IMR-90 (cell line): Measurements from ENCODE around the gene CNST. TPM values are rescaled to one million over a fixed set of nuclear protein-coding genes. Genes with fewer than 3 reads are reported as not detected.

ENCODE experiments used
- ATAC-seq: fragments of 200-7000 bp; cut with Tn5 transposase; 2 replicates; pipeline ENCODE4 v1.9.1; 2020; ENCODE audit warnings: low read depth, mild to moderate bottlenecking, moderate library complexity
- BruUV-seq: library from RNA; stranded (reverse); fragments of 400-500 nt; replicated peaks from 2 replicates; lab custom pipeline; 2021; lab: Mats Ljungman, UMichigan
- CTCF ChIA-PET: fragments of 300-600 bp; formaldehyde crosslinking; extraction: SDS; loops from one replicate; lab custom pipeline; 2021; ENCODE audit warnings: antibody characterized with exemption; lab: Yijun Ruan, JAX
- POLR2A ChIA-PET: fragments of 300-600 bp; sonication (Branson Sonifier 250); formaldehyde crosslinking; loops from one replicate; lab custom pipeline; 2022; ENCODE audit warnings: antibody characterized with exemption; ENCODE audit not compliant: unreplicated experiment; lab: Charles Lee
- DNase-seq: peaks from one replicate; pipeline ENCODE4 v3.0.0; 2013
- H2AFZ ChIP-seq: replicated peaks from 2 replicates; pipeline ENCODE3; 2013; ENCODE audit warnings: low read length, mild to moderate bottlenecking; ENCODE audit not compliant: poor library complexity
- H2AK5ac ChIP-seq: 2 replicates; pipeline ENCODE4 v1.6.1; 2013; ENCODE audit warnings: low read depth, low read length, inconsistent platforms
- H2AK9ac ChIP-seq: replicated peaks from 2 replicates; pipeline ENCODE3; 2013; ENCODE audit warnings: mild to moderate bottlenecking, low read depth, low read length, moderate library complexity; ENCODE audit not compliant: poor library complexity
- H2BK120ac ChIP-seq: 2 replicates; pipeline ENCODE4 v1.6.1; 2013; ENCODE audit warnings: low read depth, low read length, inconsistent platforms
- H2BK15ac ChIP-seq: 3 replicates; pipeline ENCODE4 v1.6.1; 2013; ENCODE audit warnings: low read depth, low read length, inconsistent platforms
- H2BK20ac ChIP-seq: 2 replicates; pipeline ENCODE4 v1.6.1; 2013; ENCODE audit warnings: low read depth, mild to moderate bottlenecking, inconsistent platforms, low read length, moderate library complexity
- H2BK5ac ChIP-seq: 2 replicates; pipeline ENCODE4 v1.6.1; 2013; ENCODE audit warnings: mild to moderate bottlenecking, low read depth, low read length, inconsistent platforms; ENCODE audit not compliant: poor library complexity, severe bottlenecking
- H3K14ac ChIP-seq: replicated peaks from 2 replicates; pipeline ENCODE4 v1.6.1; 2013; ENCODE audit warnings: low read depth, low read length, inconsistent platforms
- H3K18ac ChIP-seq: 2 replicates; pipeline ENCODE4 v1.6.1; 2013; ENCODE audit warnings: low read depth, low read length, control low read depth
- H3K23ac ChIP-seq: 2 replicates; pipeline ENCODE4 v1.6.1; 2013; ENCODE audit warnings: low read depth, low read length, inconsistent platforms
- H3K27ac ChIP-seq: 2 replicates; pipeline ENCODE4 v1.5.1; 2013; ENCODE audit warnings: mild to moderate bottlenecking, control low read depth, low read length; ENCODE audit not compliant: insufficient read depth
- H3K27me3 ChIP-seq: 2 replicates; pipeline ENCODE4 v1.6.1; 2013; ENCODE audit warnings: low read length; ENCODE audit not compliant: control insufficient read depth, insufficient read depth
- H3K36me3 ChIP-seq: 2 replicates; pipeline ENCODE4 v1.6.1; 2013; ENCODE audit warnings: low read length, mixed read lengths; ENCODE audit not compliant: control insufficient read depth, insufficient read depth
- H3K4ac ChIP-seq: 2 replicates; pipeline ENCODE4 v1.6.1; 2013; ENCODE audit warnings: low read depth, low read length, inconsistent platforms
- H3K4me1 ChIP-seq: 2 replicates; pipeline ENCODE4 v1.6.1; 2013; ENCODE audit warnings: low read length, mixed read lengths; ENCODE audit not compliant: control insufficient read depth, insufficient read depth
- H3K4me2 ChIP-seq: 2 replicates; pipeline ENCODE4 v1.6.1; 2013; ENCODE audit warnings: low read depth, mild to moderate bottlenecking, control low read depth, low read length, moderate library complexity
- H3K4me3 ChIP-seq: 2 replicates; pipeline ENCODE4 v1.5.1; 2013; ENCODE audit warnings: low read depth, mild to moderate bottlenecking, control low read depth, low read length, moderate library complexity; ENCODE audit not compliant: insufficient read depth
- H3K56ac ChIP-seq: 2 replicates; pipeline ENCODE4 v1.6.1; 2013; ENCODE audit warnings: low read length, inconsistent platforms; ENCODE audit not compliant: insufficient read depth; ENCODE audit errors: extremely low read depth
- H3K79me1 ChIP-seq, 2 experiments: 2 replicates each; pipeline ENCODE4 v1.6.1; 2013; ENCODE audit warnings: low read length in 2 of 2, inconsistent platforms in 1 of 2, low read depth in 1 of 2
- H3K9ac ChIP-seq: 2 replicates; pipeline ENCODE4 v1.6.1; 2013; ENCODE audit warnings: low read depth, low read length, control low read depth
- H3K9me1 ChIP-seq: 2 replicates; pipeline ENCODE4 v1.6.1; 2013; ENCODE audit warnings: low read length, inconsistent platforms; ENCODE audit not compliant: insufficient read depth
- H3K9me3 ChIP-seq: 2 replicates; pipeline ENCODE4 v1.6.1; 2013; ENCODE audit warnings: low read length; ENCODE audit not compliant: control insufficient read depth, insufficient read depth
- H4K20me1 ChIP-seq: 2 replicates; pipeline ENCODE4 v1.6.1; 2013; ENCODE audit warnings: low read length, inconsistent platforms; ENCODE audit not compliant: insufficient read depth
- H4K5ac ChIP-seq: 2 replicates; pipeline ENCODE4 v1.6.1; 2013; ENCODE audit warnings: mild to moderate bottlenecking, low read depth, low read length, control low read depth
- H4K8ac ChIP-seq, 2 experiments: 2 replicates each; pipeline ENCODE4 v1.6.1; 2013; ENCODE audit warnings: low read depth in 2 of 2, low read length in 2 of 2, control low read depth in 1 of 2, inconsistent platforms in 1 of 2
- H4K91ac ChIP-seq: 2 replicates; pipeline ENCODE4 v1.6.1; 2013; ENCODE audit warnings: low read depth, low read length, inconsistent platforms; ENCODE audit not compliant: insufficient read depth
- BHLHE40 ChIP-seq: fragments of 150-350 bp; IDR thresholded peaks from 2 replicates; pipeline ENCODE4 v1.6.1; 2016; ENCODE audit warnings: mild to moderate bottlenecking, low read depth, low read length
- CEBPB ChIP-seq: IDR thresholded peaks from 2 replicates; pipeline ENCODE4 v1.6.1; 2012; ENCODE audit warnings: low read depth, low read length, improper control_type of control experiment
- CHD1 ChIP-seq: IDR thresholded peaks from 2 replicates; pipeline ENCODE4 v1.6.1; 2012; ENCODE audit warnings: low read depth, low read length, improper control_type of control experiment
- FOS ChIP-seq: fragments of 150-350 bp; IDR thresholded peaks from 2 replicates; pipeline ENCODE4 v1.6.1; 2016; ENCODE audit warnings: low read depth, low read length
- MAFK ChIP-seq: IDR thresholded peaks from 2 replicates; pipeline ENCODE4 v1.6.1; 2012; ENCODE audit warnings: low read depth, low read length, improper control_type of control experiment
- MAZ ChIP-seq: IDR thresholded peaks from 2 replicates; pipeline ENCODE4 v1.6.1; 2012; ENCODE audit warnings: low read depth, mild to moderate bottlenecking, low read length, improper control_type of control experiment, moderate library complexity, borderline replicate concordance
- MXI1 ChIP-seq: IDR thresholded peaks from 2 replicates; pipeline ENCODE4 v1.6.1; 2012; ENCODE audit warnings: low read depth, mild to moderate bottlenecking, low read length, moderate library complexity, borderline replicate concordance
- NFE2L2 ChIP-seq: fragments of 150-350 bp; IDR thresholded peaks from 2 replicates; pipeline ENCODE4 v1.6.1; 2016; ENCODE audit warnings: low read depth, mild to moderate bottlenecking, low read length
- POLR2A ChIP-seq: IDR thresholded peaks from 2 replicates; pipeline ENCODE4 v1.6.1; 2012; ENCODE audit warnings: mild to moderate bottlenecking, low read depth, low read length
- RAD21 ChIP-seq: IDR thresholded peaks from 2 replicates; pipeline ENCODE4 v1.6.1; 2012; ENCODE audit warnings: low read length, improper control_type of control experiment
- RCOR1 ChIP-seq: IDR thresholded peaks from 2 replicates; pipeline ENCODE4 v1.6.1; 2012; ENCODE audit warnings: mild to moderate bottlenecking, low read length, improper control_type of control experiment; ENCODE audit not compliant: insufficient replicate concordance
- RFX5 ChIP-seq: IDR thresholded peaks from 2 replicates; pipeline ENCODE4 v1.8.0; 2012; ENCODE audit warnings: low read depth, mild to moderate bottlenecking, low read length, moderate library complexity
- SMC3 ChIP-seq: fragments of 150-350 bp; IDR thresholded peaks from 2 replicates; pipeline ENCODE4 v1.6.1; 2016; ENCODE audit warnings: low read depth, mild to moderate bottlenecking, antibody characterized with exemption, low read length, moderate library complexity
- USF2 ChIP-seq: fragments of 150-350 bp; IDR thresholded peaks from 2 replicates; pipeline ENCODE4 v1.6.1; 2017; ENCODE audit warnings: mild to moderate bottlenecking, antibody characterized with exemption, low read length, low read depth
- WGBS, 2 experiments: methylation state at CpG; one replicate each; pipeline versions ENCODE4 v1.1.5 to v1.1.7; 2013; ENCODE audit warnings: missing lambda C conversion rate in 2 of 2; ENCODE audit not compliant: insufficient read length in 1 of 2; ENCODE audit errors: extremely low coverage in 2 of 2; 5-methylcytosine and 5-hydroxymethylcytosine counted together
- dilution Hi-C: fragments of 300-500 bp; cut with HindIII; formaldehyde crosslinking; loops from one replicate; pipeline ENCODE4 v1.14.3; 2018; ENCODE audit warnings: low sequenced_read_pairs; ENCODE audit not compliant: unreplicated experiment
- in situ Hi-C: fragments of 300-500 bp; cut with MboI; formaldehyde crosslinking; loops from 3 replicates; pipeline ENCODE4 v1.14.3; 2019; ENCODE audit warnings: low sequenced_read_pairs, inconsistent platforms, mixed read lengths
- intact Hi-C: fragments of 100-400 bp; cut with micrococcal nuclease; formaldehyde crosslinking; loops from 2 replicates; pipeline ENCODE4 v1.10.0; 2022
- polyA plus RNA-seq, 3 experiments: library from polyadenylated mRNA; depleted of rRNA; stranded (reverse); fragments of >200 nt; gene quantifications; 2 replicates each; pipeline ENCODE4 v1.2.3, GENCODE V29; 2012; ENCODE audit warnings: low replicate concordance in 1 of 3
- total RNA-seq: library from RNA; depleted of rRNA; stranded (reverse); fragments of >200 nt; gene quantifications from 2 replicates; pipeline ENCODE4 v1.2.3, GENCODE V29; 2012
- TF ChIP-seq, protein P1 (sequence below): fragments of 150-350 bp; IDR thresholded peaks from 2 replicates; pipeline ENCODE4 v1.6.1; 2016; ENCODE audit warnings: low read depth, mild to moderate bottlenecking, low read length, moderate library complexity, borderline replicate concordance
- TF ChIP-seq, protein P2 (sequence below): conservative IDR thresholded peaks from 2 replicates; pipeline ENCODE4 v1.5.1; 2012; ENCODE audit warnings: mild to moderate bottlenecking, low read depth, low read length, improper control_type of control experiment

Gene CNST
- total and polyA plus RNA-seq, 2 of the 4 experiments (the other 2 are of a cell fraction) = 15.4 to 25.5 TPM

DNA sequence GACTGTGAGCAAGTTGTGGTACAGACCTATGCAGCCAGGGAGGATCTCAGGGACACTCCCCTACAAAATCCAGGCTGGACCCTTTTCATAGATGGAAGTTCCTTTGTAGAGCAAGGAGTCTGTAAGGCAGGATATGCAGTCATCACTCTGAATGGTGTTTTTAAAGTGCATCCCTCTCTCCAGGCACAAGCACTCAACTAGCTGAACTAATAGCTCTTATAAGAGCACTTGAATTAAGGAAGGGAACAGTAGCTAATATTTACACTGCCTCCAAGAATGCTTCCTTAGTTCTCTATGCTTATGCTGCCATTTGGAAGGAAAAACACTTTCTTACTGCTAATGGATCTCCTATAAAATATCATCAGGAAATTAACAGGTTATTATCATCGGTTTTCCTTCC lies 32.1 kb upstream of the CNST start:
- no peak for TF ChIP-seq CHD1
- TF ChIP-seq BHLHE40 = no peak
- TF ChIP-seq, protein P1, sequence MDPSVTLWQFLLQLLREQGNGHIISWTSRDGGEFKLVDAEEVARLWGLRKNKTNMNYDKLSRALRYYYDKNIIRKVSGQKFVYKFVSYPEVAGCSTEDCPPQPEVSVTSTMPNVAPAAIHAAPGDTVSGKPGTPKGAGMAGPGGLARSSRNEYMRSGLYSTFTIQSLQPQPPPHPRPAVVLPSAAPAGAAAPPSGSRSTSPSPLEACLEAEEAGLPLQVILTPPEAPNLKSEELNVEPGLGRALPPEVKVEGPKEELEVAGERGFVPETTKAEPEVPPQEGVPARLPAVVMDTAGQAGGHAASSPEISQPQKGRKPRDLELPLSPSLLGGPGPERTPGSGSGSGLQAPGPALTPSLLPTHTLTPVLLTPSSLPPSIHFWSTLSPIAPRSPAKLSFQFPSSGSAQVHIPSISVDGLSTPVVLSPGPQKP = no peak
- TF ChIP-seq MXI1 = no peak
- no peak for TF ChIP-seq CEBPB
- no peak for TF ChIP-seq MAFK
- TF ChIP-seq, protein P2, sequence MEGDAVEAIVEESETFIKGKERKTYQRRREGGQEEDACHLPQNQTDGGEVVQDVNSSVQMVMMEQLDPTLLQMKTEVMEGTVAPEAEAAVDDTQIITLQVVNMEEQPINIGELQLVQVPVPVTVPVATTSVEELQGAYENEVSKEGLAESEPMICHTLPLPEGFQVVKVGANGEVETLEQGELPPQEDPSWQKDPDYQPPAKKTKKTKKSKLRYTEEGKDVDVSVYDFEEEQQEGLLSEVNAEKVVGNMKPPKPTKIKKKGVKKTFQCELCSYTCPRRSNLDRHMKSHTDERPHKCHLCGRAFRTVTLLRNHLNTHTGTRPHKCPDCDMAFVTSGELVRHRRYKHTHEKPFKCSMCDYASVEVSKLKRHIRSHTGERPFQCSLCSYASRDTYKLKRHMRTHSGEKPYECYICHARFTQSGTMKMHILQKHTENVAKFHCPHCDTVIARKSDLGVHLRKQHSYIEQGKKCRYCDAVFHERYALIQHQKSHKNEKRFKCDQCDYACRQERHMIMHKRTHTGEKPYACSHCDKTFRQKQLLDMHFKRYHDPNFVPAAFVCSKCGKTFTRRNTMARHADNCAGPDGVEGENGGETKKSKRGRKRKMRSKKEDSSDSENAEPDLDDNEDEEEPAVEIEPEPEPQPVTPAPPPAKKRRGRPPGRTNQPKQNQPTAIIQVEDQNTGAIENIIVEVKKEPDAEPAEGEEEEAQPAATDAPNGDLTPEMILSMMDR = no peak
- no peak for TF ChIP-seq POLR2A
- no peak for TF ChIP-seq RAD21
- no peak for TF ChIP-seq USF2
- no peak for TF ChIP-seq SMC3
- no peak for TF ChIP-seq NFE2L2
- no peak for TF ChIP-seq RFX5
- no peak for TF ChIP-seq RCOR1
- no peak for TF ChIP-seq MAZ
- TF ChIP-seq FOS = no peak
- no peak overlapping the region for H2AK9ac ChIP-seq
- H3K27ac ChIP-seq = no peak overlapping the region
- H3K4ac ChIP-seq = no peak overlapping the region
- no peak overlapping the region for H2BK5ac ChIP-seq
- no peak overlapping the region for H2AFZ ChIP-seq
- ATAC-seq (no peak), DNase-seq (no peak)
- no CpG with 5 or more reads among the region's 1 CpG for WGBS, 2 experiments
- in situ Hi-C loops (no loop called here), intact Hi-C loops (no loop called here), dilution Hi-C loops (no loop called here)
- no peak overlapping the region for H3K23ac ChIP-seq
- no peaks in the 10 kb centered on the region for H3K79me1 ChIP-seq
- H3K9ac ChIP-seq = no peak overlapping the region
- BruUV-seq = no TSS peak
- peaks cover 13% of the 10 kb centered on the region for H3K27me3 ChIP-seq
- no peaks in the 10 kb centered on the region for H3K4me1 ChIP-seq
- peaks cover 13% of the 10 kb centered on the region for H3K9me3 ChIP-seq
- H3K4me2 ChIP-seq = no peak overlapping the region
- H4K5ac ChIP-seq = no peak overlapping the region
- H4K8ac ChIP-seq = no peak overlapping the region
- no peak overlapping the region for H2AK5ac ChIP-seq
- no peak overlapping the region for H3K14ac ChIP-seq
- no peaks in the 10 kb centered on the region for H3K9me1 ChIP-seq
- no peak overlapping the region for H4K91ac ChIP-seq
- H3K36me3 ChIP-seq = no peaks in the 10 kb centered on the region
- H2BK120ac ChIP-seq = no peak overlapping the region
- POLR2A ChIA-PET = no interaction called here
- no peak overlapping the region for H2BK20ac ChIP-seq
- no peak overlapping the region for H3K18ac ChIP-seq
- H3K4me3 ChIP-seq = no peak overlapping the region
- H3K56ac ChIP-seq = no peak overlapping the region
- no peak overlapping the region for H2BK15ac ChIP-seq
- H4K20me1 ChIP-seq = no peaks in the 10 kb centered on the region
- CTCF ChIA-PET = no interaction called here
